ENCODE data around the gene GPR150. TPM values are rescaled to one million over a fixed set of nuclear protein-coding genes. Genes with fewer than 3 reads are reported as not detected.

Gene GPR150
- total RNA-seq, 3 donors from 2014 or later (not counting 1 experiment from before 2014, with no cell fraction given): 0.63 to 0.97 (median 0.89) TPM

- Mint-ChIP-seq H3K36me3 (peaks cover 11% of the 10 kb centered on the region), H3K4me1 (peaks cover 17 to 20% of the 10 kb centered on the region in 2 donors), H3K27ac (no peak overlapping the region)
Measured at GRCh38 chr5:95615164-95615467, 4.8 kb upstream of the GPR150 start.

GRCh38 chr5:95617057-95617456 is 2.8 kb upstream of the GPR150 start:
- Mint-ChIP-seq H3K9me3 (peaks cover 2 to 6% of the 10 kb centered on the region in 2 donors), H3K36me3 (peaks cover 11% of the 10 kb centered on the region), H3K4me1 (peaks cover 26 to 30% of the 10 kb centered on the region in 2 donors), H3K27ac (no peak overlapping the region), H3K4me3 (no peak overlapping the region), H3K27me3 (ENCODE audit: low read depth in 2 of 2) (no peaks in the 10 kb centered on the region)
- ATAC-seq: no peak
- H3K27ac ChIP-seq (ENCODE audit: low read length): no peak overlapping the region
- DNase-seq: no peak
- no peaks in the 10 kb centered on the region for H3K36me3 ChIP-seq (ENCODE audit: control insufficient read depth, insufficient read depth, low read length)
- no peak for TF ChIP-seq CTCF (IDR thresholded peaks at IDR 0.05)
- H3K9me3 ChIP-seq (ENCODE audit: control insufficient read depth, insufficient read depth, low read length): no peaks in the 10 kb centered on the region
- 89% methylated on average over 5 of the region's 5 CpGs for WGBS (ENCODE audit: insufficient coverage)
- H3K4me1 ChIP-seq (ENCODE audit: control insufficient read depth, insufficient read depth, low read length): peaks cover 17% of the 10 kb centered on the region
- H3K4me3 ChIP-seq (ENCODE audit: low read length): no peak overlapping the region
- no peaks in the 10 kb centered on the region for H3K27me3 ChIP-seq (ENCODE audit: control insufficient read depth, insufficient read depth, low read length)
- intact Hi-C loops (cut with micrococcal nuclease): no loop called here

More at GRCh38 chr5:95615164-95615467, 4.8 kb upstream of the GPR150 start:
- ATAC-seq (no peak), DNase-seq (no peak)
- Histone ChIP-seq H3K27ac (ENCODE audit: low read length) (no peak overlapping the region), H3K36me3 (ENCODE audit: control insufficient read depth, insufficient read depth, low read length) (no peaks in the 10 kb centered on the region), H3K9me3 (ENCODE audit: control insufficient read depth, insufficient read depth, low read length) (no peaks in the 10 kb centered on the region), H3K27me3 (ENCODE audit: control insufficient read depth, insufficient read depth, low read length) (no peaks in the 10 kb centered on the region), H3K4me3 (ENCODE audit: low read length) (no peak overlapping the region), H3K4me1 (ENCODE audit: control insufficient read depth, insufficient read depth, low read length) (peaks cover 8% of the 10 kb centered on the region)
- Mint-ChIP-seq H3K4me3 (no peak overlapping the region), H3K9me3 (peaks cover 2 to 6% of the 10 kb centered on the region in 2 donors), H3K27me3 (ENCODE audit: low read depth in 2 of 2) (no peaks in the 10 kb centered on the region)
- TF ChIP-seq CTCF (IDR thresholded peaks at IDR 0.05): no peak
- intact Hi-C loops (cut with micrococcal nuclease): no loop called here
- no CpG with 5 or more reads among the region's 1 CpG for WGBS (ENCODE audit: insufficient coverage)

GRCh38 chr5:95619096-95619495 is 791 bp upstream of the GPR150 start:
- Histone ChIP-seq H3K4me3 (ENCODE audit: low read length) (no peak overlapping the region), H3K36me3 (ENCODE audit: control insufficient read depth, insufficient read depth, low read length) (no peaks in the 10 kb centered on the region), H3K27ac (ENCODE audit: low read length) (no peak overlapping the region), H3K9me3 (ENCODE audit: control insufficient read depth, insufficient read depth, low read length) (no peaks in the 10 kb centered on the region), H3K27me3 (ENCODE audit: control insufficient read depth, insufficient read depth, low read length) (no peaks in the 10 kb centered on the region), H3K4me1 (ENCODE audit: control insufficient read depth, insufficient read depth, low read length) (peaks cover 20% of the 10 kb centered on the region)
- intact Hi-C loops (cut with micrococcal nuclease): no loop called here
- Mint-ChIP-seq H3K27me3 (ENCODE audit: low read depth in 2 of 2) (no peaks in the 10 kb centered on the region), H3K36me3 (peaks cover under 1% of the 10 kb centered on the region), H3K4me3 (peak overlapping the region; percentile 94), H3K27ac (peak overlapping the region in 1 of 2 donors; percentile 78), H3K9me3 (no peaks in the 10 kb centered on the region), H3K4me1 (peaks cover 32 to 36% of the 10 kb centered on the region in 2 donors)
- DNase-seq (no peak), ATAC-seq (no peak)
- TF ChIP-seq CTCF (IDR thresholded peaks at IDR 0.05): no peak
- WGBS (ENCODE audit: insufficient coverage): 84% methylated on average over 3 of the region's 4 CpGs

GRCh38 chr5:95619514-95620029 is 315 bp upstream of the GPR150 start:
- no peaks in the 10 kb centered on the region for H3K27me3 Mint-ChIP-seq (ENCODE audit: low read depth in 2 of 2)
- peak overlapping the region; percentile 71 to 78 for H3K27ac Mint-ChIP-seq
- intact Hi-C loops (cut with micrococcal nuclease): loop anchor here (10.0 kb wide), 2 partner anchors 65 to 1565 kb away; partner anchors contain the start of genes ARSK, RIOK2 and SKIC3
- H3K27me3 ChIP-seq (ENCODE audit: control insufficient read depth, insufficient read depth, low read length): no peaks in the 10 kb centered on the region
- DNase-seq (no peak), ATAC-seq (no peak)
- H3K9me3 Mint-ChIP-seq: no peaks in the 10 kb centered on the region
- peak overlapping the region; percentile 66 for H3K4me3 ChIP-seq (ENCODE audit: low read length)
- no peak for TF ChIP-seq CTCF (IDR thresholded peaks at IDR 0.05)
- WGBS (ENCODE audit: insufficient coverage): 11% methylated on average over 19 of the region's 19 CpGs
- peaks cover 32 to 36% of the 10 kb centered on the region in 2 donors for H3K4me1 Mint-ChIP-seq
- H3K27ac ChIP-seq (ENCODE audit: low read length): no peak overlapping the region
- no peaks in the 10 kb centered on the region for H3K36me3 ChIP-seq (ENCODE audit: control insufficient read depth, insufficient read depth, low read length)
- no peaks in the 10 kb centered on the region for H3K9me3 ChIP-seq (ENCODE audit: control insufficient read depth, insufficient read depth, low read length)
- H3K4me3 Mint-ChIP-seq: peak overlapping the region; percentile 94
- H3K4me1 ChIP-seq (ENCODE audit: control insufficient read depth, insufficient read depth, low read length): peaks cover 20% of the 10 kb centered on the region
- H3K36me3 Mint-ChIP-seq: no peaks in the 10 kb centered on the region
